WTC11 (cell line): ENCODE data around the gene TMEM235.

Experiments used
- ATF2 ChIP-seq: sonication (generic); formaldehyde crosslinking; IDR thresholded peaks from 2 replicates; pipeline ENCODE4 v1.8.1; 2022; ENCODE audit warnings: low read depth, missing genetic modification reagents, borderline replicate concordance
- CTCF ChIP-seq: fragments of 200-600 bp; IDR thresholded peaks from 2 replicates; pipeline ENCODE4 v1.8.0; 2022; ENCODE audit warnings: antibody characterized with exemption
- SP1 ChIP-seq: sonication (generic); formaldehyde crosslinking; conservative IDR thresholded peaks from 2 replicates; pipeline ENCODE4 v1.8.1; 2022; ENCODE audit warnings: missing genetic modification reagents
- USF2 ChIP-seq: sonication (generic); formaldehyde crosslinking; IDR thresholded peaks from 2 replicates; pipeline ENCODE4 v1.8.1; 2023; ENCODE audit warnings: mild to moderate bottlenecking, missing genetic modification reagents, moderate library complexity
- ZNF121 ChIP-seq: sonication (generic); formaldehyde crosslinking; IDR thresholded peaks from 2 replicates; pipeline ENCODE4 v1.8.0; 2023; ENCODE audit warnings: missing genetic modification reagents

- TF ChIP-seq ZNF121 (CRISPR knock-in tag) (no peak), CTCF (no peak), SP1 (no peak), USF2 (CRISPR knock-in tag) (no peak), ATF2 (CRISPR knock-in tag) (no peak)
Observed at GRCh38 chr17:78247304-78247703, 15.9 kb downstream of the TMEM235 start.
